Karpas-422 (cell line): ENCODE results near the gene ENAM. TPM values are rescaled to one million over a fixed set of nuclear protein-coding genes. Genes with fewer than 3 reads are reported as not detected.
"Not testable (repeated sequence)": the region's sequence is repeated elsewhere in the genome, so short reads cannot be mapped to it uniquely, and the experiment has no call there.

ENCODE experiments used
- DNase-seq: peaks from one replicate; pipeline ENCODE4 v3.0.0-alpha.2; 2015
- H2AFZ ChIP-seq: fragments of 200-600 bp; sonication (generic); 2 replicates; pipeline ENCODE4 v1.6.1; 2014; ENCODE audit warnings: antibody characterized with exemption, low read length, mixed read lengths
- H3K27ac ChIP-seq: fragments of 200-600 bp; sonication (generic); 2 replicates; pipeline ENCODE4 v1.5.1; 2014; ENCODE audit warnings: mild to moderate bottlenecking, low read length, moderate library complexity
- H3K27me3 ChIP-seq: fragments of 200-600 bp; sonication (generic); 2 replicates; pipeline ENCODE4 v1.6.1; 2014; ENCODE audit warnings: low read length, mixed read lengths
- H3K36me3 ChIP-seq: fragments of 200-600 bp; sonication (generic); 2 replicates; pipeline ENCODE4 v1.6.1; 2014; ENCODE audit warnings: low read length, mixed read lengths; ENCODE audit not compliant: insufficient read depth
- H3K4me1 ChIP-seq: fragments of 200-600 bp; sonication (generic); 2 replicates; pipeline ENCODE4 v1.6.1; 2014; ENCODE audit warnings: mild to moderate bottlenecking, low read length, mixed read lengths
- H3K4me2 ChIP-seq: fragments of 200-600 bp; sonication (generic); 2 replicates; pipeline ENCODE4 v1.6.1; 2014; ENCODE audit warnings: low read length, low read depth, mild to moderate bottlenecking; ENCODE audit not compliant: poor library complexity, severe bottlenecking
- H3K4me3 ChIP-seq: fragments of 200-600 bp; sonication (generic); 2 replicates; pipeline ENCODE4 v1.5.1; 2014; ENCODE audit warnings: mild to moderate bottlenecking, antibody characterized with exemption, low read length, mixed read lengths
- H3K79me2 ChIP-seq: fragments of 200-600 bp; sonication (generic); 2 replicates; pipeline ENCODE4 v1.6.1; 2014; ENCODE audit warnings: mild to moderate bottlenecking, low read length, mixed read lengths
- H3K9ac ChIP-seq: fragments of 200-600 bp; sonication (generic); 2 replicates; pipeline ENCODE4 v1.6.0; 2014; ENCODE audit warnings: low read length
- H3K9me2 ChIP-seq: fragments of 200-600 bp; sonication (generic), shearing (Covaris generic); replicated peaks from 2 replicates; pipeline ENCODE4 v1.6.0; 2014; ENCODE audit warnings: mild to moderate bottlenecking, low read length, moderate library complexity; ENCODE audit not compliant: insufficient read depth
- H3K9me3 ChIP-seq: fragments of 300-700, 200-600 bp; sonication (generic); 2 replicates; pipeline ENCODE4 v1.6.1; 2014; ENCODE audit warnings: low read length, mixed read lengths
- H4K20me1 ChIP-seq: fragments of 200-600 bp; sonication (generic); 2 replicates; pipeline ENCODE4 v1.6.1; 2014; ENCODE audit warnings: mild to moderate bottlenecking, antibody characterized with exemption, low read length, low read depth; ENCODE audit not compliant: insufficient read depth
- total RNA-seq: library from RNA; depleted of rRNA; stranded (reverse); fragments of >200 nt; shearing (Covaris generic); gene quantifications from 2 replicates; pipeline ENCODE4 v1.2.3, GENCODE V29; 2014; ENCODE audit warnings: low replicate concordance

Gene ENAM
- total RNA-seq, 1 experiment from 2014 or later, result not detected

DNA sequence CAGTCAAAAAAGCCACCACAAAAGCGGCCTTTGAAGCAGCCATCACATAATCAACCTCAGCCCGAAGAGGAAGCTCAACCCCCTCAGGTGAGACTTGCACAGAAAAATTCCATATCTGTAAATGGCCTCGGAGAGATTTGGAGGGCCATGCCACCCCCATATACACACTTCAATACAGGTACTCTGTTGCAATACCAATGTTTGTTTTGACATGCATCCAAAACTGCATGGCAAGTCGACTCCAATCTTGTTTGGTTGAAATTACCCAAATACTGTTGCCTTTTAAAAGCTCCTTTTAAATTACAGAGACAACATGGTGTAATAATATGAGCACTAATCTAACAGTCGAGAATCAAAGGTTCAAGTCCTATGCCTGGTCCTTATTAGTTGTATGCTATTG lies 5.9 kb downstream of the ENAM start:
- Histone ChIP-seq H3K4me3 (no peak overlapping the region), H3K4me2 (no peak overlapping the region), H3K4me1 (no peaks in the 10 kb centered on the region; the same call in 1 of the 2 replicates), H2AFZ (no peak overlapping the region), H3K27me3 (no peaks in the 10 kb centered on the region), H3K36me3 (no peaks in the 10 kb centered on the region), H3K9me3 (no peaks in the 10 kb centered on the region), H3K9ac (no peak overlapping the region), H3K79me2 (no peaks in the 10 kb centered on the region), H4K20me1 (no peaks in the 10 kb centered on the region), H3K9me2 (no peaks in the 10 kb centered on the region), H3K27ac (no peak overlapping the region)
- DNase-seq, result no peak

DNA sequence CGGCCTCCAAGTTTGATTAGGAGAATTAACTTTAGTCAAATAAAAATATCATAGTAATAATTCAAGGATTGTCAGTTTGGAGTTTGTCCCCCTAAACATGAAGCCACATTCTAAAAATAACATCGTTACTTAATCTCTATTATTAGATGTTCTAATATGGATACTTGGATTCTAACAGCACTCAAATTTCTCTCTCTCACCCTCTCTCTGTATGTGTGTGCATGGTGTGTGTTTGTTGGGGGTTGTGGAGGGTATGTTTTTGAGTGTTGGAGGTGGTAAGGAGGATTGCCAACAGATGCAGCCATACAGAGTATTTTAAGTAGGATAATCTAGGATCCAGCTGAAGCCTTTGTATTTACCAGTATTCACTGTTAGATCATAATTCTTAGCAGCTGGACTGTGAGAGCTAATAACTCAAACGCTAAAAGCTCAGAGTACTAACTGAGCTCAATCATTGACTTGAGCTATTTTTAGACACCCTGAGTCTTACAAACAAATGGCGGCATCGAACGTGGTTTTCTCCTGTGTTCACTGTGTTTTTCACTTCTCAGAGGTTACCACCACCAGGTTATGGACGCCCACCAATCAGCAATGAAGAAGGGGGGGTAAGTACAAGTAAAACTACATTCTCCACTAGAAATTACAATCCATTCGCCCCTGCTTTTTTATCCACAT lies 8.8 kb downstream of the ENAM start:
- Histone ChIP-seq H3K27me3 (no peaks in the 10 kb centered on the region), H3K36me3 (no peaks in the 10 kb centered on the region), H3K9me3 (no peaks in the 10 kb centered on the region), H3K27ac (no peak overlapping the region), H3K4me1 (no peaks in the 10 kb centered on the region), H3K9me2 (no peaks in the 10 kb centered on the region), H4K20me1 (no peaks in the 10 kb centered on the region), H3K4me3 (no peak overlapping the region), H3K4me2 (no peak overlapping the region), H2AFZ (no peak overlapping the region), H3K79me2 (no peaks in the 10 kb centered on the region), H3K9ac (no peak overlapping the region)
- no peak for DNase-seq

DNA sequence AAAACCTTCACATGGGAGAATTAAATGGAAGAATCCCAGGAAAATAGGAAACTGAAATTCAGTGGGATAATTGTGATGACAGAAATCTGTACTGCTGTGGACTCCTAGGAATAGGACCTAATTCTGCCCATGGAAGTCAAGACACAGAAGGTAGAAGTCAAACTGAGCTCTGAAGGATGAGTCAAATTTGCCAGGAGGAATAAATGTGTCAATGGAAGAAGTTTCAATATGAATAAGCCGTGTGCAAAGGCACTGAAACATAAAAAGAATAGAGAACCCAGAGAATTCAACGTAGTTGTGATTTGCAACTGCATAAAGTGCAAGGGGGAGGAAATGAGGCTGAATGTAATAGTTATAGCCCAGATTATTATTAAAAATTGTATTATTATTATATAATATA lies 11.6 kb downstream of the ENAM start:
- no peak for DNase-seq
- Histone ChIP-seq H4K20me1 (no peaks in the 10 kb centered on the region), H2AFZ (no peak overlapping the region), H3K9me3 (no peaks in the 10 kb centered on the region), H3K9me2 (no peaks in the 10 kb centered on the region), H3K79me2 (no peaks in the 10 kb centered on the region), H3K36me3 (no peaks in the 10 kb centered on the region), H3K4me3 (no peak overlapping the region), H3K27me3 (no peaks in the 10 kb centered on the region), H3K9ac (no peak overlapping the region), H3K4me2 (no peak overlapping the region), H3K27ac (no peak overlapping the region), H3K4me1 (no peaks in the 10 kb centered on the region)

DNA sequence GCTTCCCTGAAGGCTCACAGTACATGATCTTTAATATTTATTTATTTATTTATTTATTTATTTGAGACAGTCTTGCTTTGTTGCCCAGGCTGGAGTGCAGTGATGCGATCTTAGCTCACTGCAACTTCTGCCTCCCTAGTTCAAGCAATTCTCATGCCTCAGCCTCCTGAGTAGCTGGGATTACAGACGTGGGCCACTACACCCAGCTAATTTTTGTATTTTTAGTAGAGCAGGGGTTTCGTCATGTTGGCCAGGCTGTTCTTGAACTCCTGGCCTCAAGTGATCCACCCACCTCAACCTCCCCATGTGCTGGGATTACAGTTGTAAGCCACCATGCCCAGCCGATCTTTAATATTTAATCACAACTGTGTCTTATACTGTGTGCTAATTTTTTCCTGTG lies 22.2 kb downstream of the ENAM start:
- not testable (repeated sequence) for H3K4me1 ChIP-seq, H3K36me3 ChIP-seq, DNase-seq, H3K4me3 ChIP-seq, H3K9ac ChIP-seq, H3K27me3 ChIP-seq, H3K9me2 ChIP-seq, H2AFZ ChIP-seq, H3K79me2 ChIP-seq, H3K9me3 ChIP-seq, H3K27ac ChIP-seq, H4K20me1 ChIP-seq, H3K4me2 ChIP-seq

DNA sequence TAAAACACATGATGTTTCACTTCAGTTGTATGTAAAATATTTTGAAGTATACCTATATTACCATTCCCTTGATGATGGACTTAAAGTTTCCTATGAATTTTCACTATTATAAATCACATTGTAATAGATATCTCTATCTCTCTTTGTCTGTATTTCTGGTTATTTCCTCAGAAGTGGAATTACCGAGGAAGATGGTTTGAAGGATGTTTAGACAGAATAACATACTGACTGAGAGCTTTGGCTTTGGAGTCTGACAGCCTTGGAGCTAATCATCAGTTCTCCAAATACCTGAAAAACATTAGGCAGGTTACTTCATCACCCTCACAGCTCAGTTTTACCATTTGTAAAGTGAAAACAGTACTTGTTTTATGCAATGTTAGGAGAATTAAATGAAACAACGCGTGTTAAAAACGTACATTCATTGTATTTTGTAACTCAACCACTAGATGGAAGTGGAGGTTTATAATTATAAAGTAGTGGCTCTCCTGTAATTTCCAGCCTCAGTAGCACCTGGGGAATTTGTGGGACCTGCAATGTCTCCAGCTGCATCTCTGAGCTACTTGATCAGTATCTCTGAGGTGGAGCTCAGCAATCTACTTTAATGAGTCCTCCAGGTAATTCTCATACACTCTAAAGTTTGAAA lies 23.4 kb downstream of the ENAM start:
- Histone ChIP-seq H3K27me3 (no peaks in the 10 kb centered on the region), H3K36me3 (no peaks in the 10 kb centered on the region), H3K4me2 (no peak overlapping the region), H4K20me1 (no peaks in the 10 kb centered on the region), H3K9me3 (no peaks in the 10 kb centered on the region), H3K27ac (no peak overlapping the region), H3K4me1 (0 out of 2 replicates have a peak, but pooled peaks cover 3% of the 10 kb centered on the region), H2AFZ (no peak overlapping the region), H3K9ac (no peak overlapping the region), H3K79me2 (no peaks in the 10 kb centered on the region), H3K9me2 (no peaks in the 10 kb centered on the region), H3K4me3 (no peak overlapping the region)
- DNase-seq, result peak; percentile 77

DNA sequence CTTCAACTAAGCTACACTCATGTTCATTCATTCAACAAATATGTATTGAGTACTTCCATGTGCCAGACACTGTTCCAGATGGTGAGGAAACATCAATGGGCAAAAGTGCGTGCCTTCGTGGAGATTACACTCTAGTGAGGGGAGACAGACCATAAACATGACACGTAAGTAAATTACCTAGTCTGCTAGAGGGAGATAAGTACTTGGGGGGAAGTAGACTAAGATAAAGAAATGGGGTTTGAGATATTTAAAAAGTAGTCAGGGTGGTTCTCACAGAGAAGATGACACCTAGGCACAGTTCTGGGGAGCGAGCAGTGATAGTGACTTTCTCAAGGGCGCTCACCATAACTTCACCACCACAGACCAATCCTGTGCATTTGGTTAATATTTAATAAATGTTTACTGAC lies 26.1 kb downstream of the ENAM start:
- Histone ChIP-seq H3K4me1 (0 out of 2 replicates have a peak, but pooled peaks cover 3% of the 10 kb centered on the region), H3K79me2 (no peaks in the 10 kb centered on the region), H3K9ac (no peak overlapping the region), H3K36me3 (no peaks in the 10 kb centered on the region), H3K27me3 (no peaks in the 10 kb centered on the region), H4K20me1 (no peaks in the 10 kb centered on the region), H3K27ac (no peak overlapping the region), H3K9me3 (no peaks in the 10 kb centered on the region), H3K9me2 (no peaks in the 10 kb centered on the region), H3K4me3 (no peak overlapping the region), H3K4me2 (no peak overlapping the region), H2AFZ (no peak overlapping the region)
- no peak for DNase-seq

DNA sequence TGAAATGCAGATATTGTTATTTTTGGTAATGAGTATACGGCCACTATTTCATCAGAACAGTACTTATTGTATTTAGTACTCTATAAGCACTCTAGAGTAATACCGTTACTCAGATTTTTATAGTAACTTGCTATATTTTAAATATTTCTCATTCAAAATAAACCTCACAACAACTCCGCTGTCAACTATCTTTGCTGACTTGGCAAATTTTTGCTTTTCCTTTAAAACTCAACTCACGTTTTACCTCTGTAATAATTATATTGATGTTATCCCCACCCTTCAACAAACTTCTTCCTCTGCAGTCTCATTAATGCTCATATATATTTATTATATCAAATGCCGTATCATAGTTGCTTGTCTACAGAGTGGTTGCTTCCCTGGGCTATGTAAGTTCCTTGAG lies 28.8 kb downstream of the ENAM start:
- Histone ChIP-seq H3K4me3 (no peak overlapping the region), H3K79me2 (no peaks in the 10 kb centered on the region)

DNA sequence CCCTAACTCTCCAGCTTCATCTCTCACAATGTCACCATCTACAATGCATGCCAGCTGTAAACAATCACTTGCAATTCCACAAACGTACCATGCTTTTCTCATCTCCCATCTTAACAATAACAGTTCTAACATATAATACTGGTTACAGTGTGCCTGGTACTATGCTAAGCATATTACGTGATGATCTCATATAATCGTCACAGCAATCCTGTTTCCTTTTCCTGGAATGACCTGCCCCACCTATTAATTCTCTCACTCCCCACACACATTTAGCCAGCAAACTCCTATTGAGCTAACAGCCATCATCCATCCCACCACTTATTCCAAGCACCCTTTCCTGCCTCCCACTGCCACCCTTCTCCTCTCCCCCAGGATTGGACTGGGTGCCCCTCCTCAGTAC lies 29.9 kb downstream of the ENAM start:
- H3K4me1 ChIP-seq, result no peaks in the 10 kb centered on the region
- no peak overlapping the region for H3K9ac ChIP-seq
- no peak overlapping the region for H3K27ac ChIP-seq
- H4K20me1 ChIP-seq, result no peaks in the 10 kb centered on the region
- no peak overlapping the region for H3K4me3 ChIP-seq
- H3K4me2 ChIP-seq, result no peak overlapping the region
- H3K36me3 ChIP-seq, result no peaks in the 10 kb centered on the region
- no peak overlapping the region for H2AFZ ChIP-seq
- no peaks in the 10 kb centered on the region for H3K27me3 ChIP-seq
- H3K79me2 ChIP-seq, result no peaks in the 10 kb centered on the region
- H3K9me2 ChIP-seq, result no peaks in the 10 kb centered on the region
- H3K9me3 ChIP-seq, result no peaks in the 10 kb centered on the region
- DNase-seq, result no peak

More for the DNA sequence above, 28.8 kb downstream of the ENAM start:
- Histone ChIP-seq H3K9me3 (no peaks in the 10 kb centered on the region), H3K9ac (no peak overlapping the region), H2AFZ (no peak overlapping the region), H4K20me1 (no peaks in the 10 kb centered on the region), H3K36me3 (no peaks in the 10 kb centered on the region), H3K9me2 (no peaks in the 10 kb centered on the region), H3K4me2 (no peak overlapping the region), H3K27ac (no peak overlapping the region), H3K27me3 (no peaks in the 10 kb centered on the region), H3K4me1 (no peaks in the 10 kb centered on the region)
- no peak for DNase-seq
